HepG2 (cell line): ENCODE measurements around the gene TMEM232. TPM values are rescaled to one million over a fixed set of nuclear protein-coding genes. Genes with fewer than 3 reads are reported as not detected.

Source experiments
- ATAC-seq: fragments of 200-7000 bp; cut with Tn5 transposase; 3 replicates; pipeline ENCODE4 v1.9.1; 2020; ENCODE audit warnings: mild to moderate bottlenecking, moderate library complexity
- BruUV-seq: library from RNA; stranded (reverse); fragments of 400-500 nt; replicated peaks from 2 replicates; lab custom pipeline; 2021; lab: Mats Ljungman, UMichigan
- CTCF ChIA-PET: fragments of 300-600 bp; formaldehyde crosslinking; extraction: SDS; loops from one replicate; lab custom pipeline; 2021; ENCODE audit warnings: low total read pairs, inconsistent platforms, low intra/inter-chr PET ratio; lab: Yijun Ruan, JAX
- POLR2A ChIA-PET: fragments of 350-600 bp; sonication (Branson Sonifier 250); formaldehyde crosslinking; loops from one replicate; lab custom pipeline; 2020; ENCODE audit warnings: antibody characterized with exemption, inconsistent platforms; lab: Yijun Ruan, JAX
- DNase-seq: peaks from one replicate; pipeline ENCODE4 v3.0.0-alpha.2; 2015; ENCODE audit warnings: low spot score
- FAIRE-seq: peaks from 3 replicates; lab custom pipeline; 2011; peaks lifted over from hg19 to GRCh38; lab: Jason Lieb, UNC
- H2AFZ ChIP-seq: one replicate; pipeline ENCODE4 v1.6.1; 2011; ENCODE audit warnings: low read length, inconsistent platforms
- H3K27ac ChIP-seq: fragments of 300-600 bp; 3 replicates; pipeline ENCODE4 v1.8.0; 2011; ENCODE audit warnings: mixed run types, mild to moderate bottlenecking, mixed read lengths, low read length, inconsistent platforms; ENCODE audit not compliant: insufficient read depth; ENCODE audit errors: extremely low read length
- H3K27me3 ChIP-seq, 2 experiments: fragments of 200-600 bp in 1 of 2; 2 replicates in 1 of 2; 3 replicates in 1 of 2; pipeline versions ENCODE4 v1.6.0 to v1.8.0; 2011; ENCODE audit warnings: low read length in 2 of 2, mild to moderate bottlenecking in 2 of 2, moderate library complexity in 2 of 2, inconsistent platforms in 1 of 2; ENCODE audit not compliant: insufficient read depth in 2 of 2, control insufficient read depth in 1 of 2
- H3K36me3 ChIP-seq, 2 experiments: fragments of 200-600 bp in 1 of 2; replicated peaks in 1 of 2; 2 replicates in 1 of 2; 3 replicates in 1 of 2; pipeline versions ENCODE4 v1.5.1 to v1.8.0; 2011; ENCODE audit warnings: low read length in 2 of 2, inconsistent platforms in 1 of 2; ENCODE audit not compliant: insufficient read depth in 2 of 2, control insufficient read depth in 1 of 2
- H3K4me1 ChIP-seq: 2 replicates; pipeline ENCODE4 v1.5.1; 2012; ENCODE audit warnings: low read length, inconsistent platforms; ENCODE audit not compliant: insufficient read depth
- H3K4me2 ChIP-seq: 2 replicates; pipeline ENCODE4 v1.6.0; 2011; ENCODE audit warnings: low read depth, low read length, inconsistent platforms
- H3K4me3 ChIP-seq, 3 experiments: fragments of 200-600 bp in 1 of 3; sonication (generic), shearing (Covaris generic) in 1 of 3; replicated peaks in 1 of 3; 2 replicates each; pipeline ENCODE4 v1.5.1; 2011 to 2016; ENCODE audit warnings: low read length in 3 of 3, inconsistent platforms in 2 of 3, low read depth in 2 of 3, mild to moderate bottlenecking in 2 of 3, control low read depth in 1 of 3, mixed read lengths in 1 of 3; ENCODE audit not compliant: insufficient read depth in 1 of 3
- H3K79me2 ChIP-seq: one replicate; pipeline ENCODE4 v1.6.1; 2011; ENCODE audit warnings: low read length, inconsistent platforms; ENCODE audit not compliant: insufficient read depth
- H3K9ac ChIP-seq: 2 replicates; pipeline ENCODE4 v1.6.0; 2011; ENCODE audit warnings: mild to moderate bottlenecking, low read depth, low read length, inconsistent platforms; ENCODE audit not compliant: insufficient read depth
- H3K9me3 ChIP-seq: 2 replicates; pipeline ENCODE4 v1.5.1; 2012; ENCODE audit warnings: mild to moderate bottlenecking, low read length
- H4K20me1 ChIP-seq: 2 replicates; pipeline ENCODE4 v1.6.0; 2011; ENCODE audit warnings: inconsistent platforms, mild to moderate bottlenecking, low read length, moderate library complexity; ENCODE audit not compliant: insufficient read depth
- KDM1A ChIP-seq: IDR thresholded peaks from 2 replicates; pipeline ENCODE4 v1.6.1; 2016; ENCODE audit warnings: missing compliant biosample characterization
- MAFF ChIP-seq: IDR thresholded peaks from 2 replicates; pipeline ENCODE4 v1.6.1; 2011; ENCODE audit warnings: low read depth, low read length, improper control_type of control experiment
- MAFK ChIP-seq, 2 experiments: IDR thresholded peaks in 1 of 2; conservative IDR thresholded peaks in 1 of 2; 2 replicates each; pipeline ENCODE4 v1.6.1; 2011; ENCODE audit warnings: improper control_type of control experiment in 2 of 2, low read length in 2 of 2
- MYC ChIP-seq: sonication (generic); formaldehyde crosslinking; IDR thresholded peaks from 2 replicates; pipeline ENCODE4 v1.9.0; 2021; ENCODE audit warnings: missing genetic modification reagents, borderline replicate concordance
- SOX13 ChIP-seq, 3 experiments: fragments of 450-650 bp in 1 of 3; sonication (generic) in 1 of 3; formaldehyde crosslinking in 1 of 3; IDR thresholded peaks in 2 of 3; conservative IDR thresholded peaks in 1 of 3; 2 replicates each; pipeline versions ENCODE4 v1.5.0 to v1.6.1; 2016 to 2020; ENCODE audit warnings: antibody characterized with exemption in 1 of 3, mild to moderate bottlenecking in 1 of 3, missing compliant biosample characterization in 1 of 3, missing genetic modification reagents in 1 of 3, moderate library complexity in 1 of 3
- ZNF10 ChIP-seq: sonication (generic); formaldehyde crosslinking; IDR thresholded peaks from 2 replicates; pipeline ENCODE4 v1.4.0; 2020; ENCODE audit warnings: mild to moderate bottlenecking, low read depth, missing genetic modification reagents, borderline replicate concordance
- ZNF543 ChIP-seq: sonication (generic); formaldehyde crosslinking; IDR thresholded peaks from 2 replicates; pipeline ENCODE4 v1.4.0; 2020; ENCODE audit warnings: mild to moderate bottlenecking, missing genetic modification reagents
- WGBS: methylation state at CpG from one replicate; pipeline ENCODE4 v1.1.6; 2017; ENCODE audit warnings: low lambda C conversion rate; 5-methylcytosine and 5-hydroxymethylcytosine counted together
- in situ Hi-C: cut with HindIII; loops from 2 replicates; pipeline ENCODE4 v1.10.0; 2017; ENCODE audit warnings: low pct_unique_long_range_greater_than_20kb; ENCODE audit not compliant: extremely low pct_ligation_motif_present
- intact Hi-C: fragments of 100-400 bp; cut with micrococcal nuclease; formaldehyde crosslinking; loops from one replicate; pipeline ENCODE4 v1.10.0; 2022; ENCODE audit not compliant: unreplicated experiment
- polyA plus RNA-seq, 8 experiments: library from polyadenylated mRNA; depleted of rRNA in 3 of 8; stranded (reverse) in 7 of 8; unstranded in 1 of 8; fragments of >200 nt; fragmentation: Illumina TruSeq in 4 of 8; extraction: Trizol in 4 of 8; gene quantifications; 2 replicates each; pipeline versions ENCODE4 v1.2.1 to v1.2.3, GENCODE V29; 2011 to 2016; ENCODE audit warnings: low read depth in 4 of 8, missing spikeins in 1 of 8, mixed read lengths in 1 of 8; ENCODE audit not compliant: insufficient read depth in 1 of 8
- total RNA-seq, 5 experiments: library from RNA; depleted of rRNA; stranded (reverse); fragments of >200 nt; fragmentation: Illumina TruSeq; extraction: Trizol; gene quantifications; 2 replicates each; pipeline ENCODE4 v1.2.3, GENCODE V29; 2016; ENCODE audit warnings: low read depth in 1 of 5
- TF ChIP-seq, protein P1 (sequence below): sonication (generic); formaldehyde crosslinking; IDR thresholded peaks from 2 replicates; pipeline ENCODE4 v1.9.0; 2021; ENCODE audit warnings: missing genetic modification reagents, borderline replicate concordance
- TF ChIP-seq, protein P2 (sequence below): IDR thresholded peaks from 2 replicates; pipeline ENCODE4 v1.6.1; 2012; ENCODE audit warnings: low read depth, low read length, improper control_type of control experiment

The TMEM232 gene
- total and polyA plus RNA-seq, 2 of the 13 experiments (the other 11 are each of a cell fraction or from before 2014, with no cell fraction given) = 0.29 to 0.71 TPM

DNA sequence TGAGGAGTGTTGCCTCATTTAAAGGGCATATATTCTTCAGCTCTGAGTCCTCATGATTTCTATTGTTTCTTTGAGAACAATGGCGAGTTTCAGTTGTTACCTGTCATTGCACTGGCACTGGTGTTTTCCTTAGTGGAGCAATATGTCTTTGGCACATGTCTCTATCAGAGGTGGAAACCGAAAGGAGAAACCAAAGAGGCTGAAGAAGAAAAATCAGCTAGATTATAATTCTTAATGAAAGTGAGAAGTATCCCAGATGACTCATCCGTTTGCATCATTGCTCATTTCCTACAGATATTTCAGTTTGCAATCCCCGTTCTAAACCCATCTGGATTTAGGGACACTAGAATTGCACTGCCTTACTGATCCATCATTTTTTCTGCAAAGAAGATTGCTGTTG, 324.6 kb downstream of the TMEM232 start:
- no peaks in the 10 kb centered on the region for H3K79me2 ChIP-seq
- in situ Hi-C loops = no loop called here
- no peaks in the 10 kb centered on the region for H4K20me1 ChIP-seq
- intact Hi-C loops = loop anchor here (5.0 kb wide), 1 partner anchor 55 kb away; no protein-coding TSS in a partner anchor
- FAIRE-seq (no peak), ATAC-seq (no peak), DNase-seq (no peak)
- H3K4me2 ChIP-seq = no peak overlapping the region
- TF ChIP-seq ZNF543 (CRISPR knock-in tag) (no peak), SOX13 (IDR thresholded peaks at IDR 0.05) (no peak), SOX13 (CRISPR knock-in tag; conservative IDR thresholded peaks at IDR 0.05 in 1 of 2, IDR thresholded peaks at IDR 0.05 in 1 of 2) (0 out of 4 replicates have a peak, but pooled peaks of 1 of the 2 experiments have one; percentile 31)
- H3K4me1 ChIP-seq = peaks cover 16% of the 10 kb centered on the region
- no peak overlapping the region for H3K27ac ChIP-seq
- no peaks in the 10 kb centered on the region for H3K27me3 ChIP-seq
- WGBS = 28% methylated on average over 4 of the region's 4 CpGs
- no peak overlapping the region for H2AFZ ChIP-seq
- no peaks in the 10 kb centered on the region for H3K9me3 ChIP-seq
- CTCF ChIA-PET = no interaction called here
- BruUV-seq = no TSS peak
- POLR2A ChIA-PET = no interaction called here
- no peaks in the 10 kb centered on the region for H3K36me3 ChIP-seq
- H3K9ac ChIP-seq = no peak overlapping the region
- H3K4me3 ChIP-seq = no peak overlapping the region

DNA sequence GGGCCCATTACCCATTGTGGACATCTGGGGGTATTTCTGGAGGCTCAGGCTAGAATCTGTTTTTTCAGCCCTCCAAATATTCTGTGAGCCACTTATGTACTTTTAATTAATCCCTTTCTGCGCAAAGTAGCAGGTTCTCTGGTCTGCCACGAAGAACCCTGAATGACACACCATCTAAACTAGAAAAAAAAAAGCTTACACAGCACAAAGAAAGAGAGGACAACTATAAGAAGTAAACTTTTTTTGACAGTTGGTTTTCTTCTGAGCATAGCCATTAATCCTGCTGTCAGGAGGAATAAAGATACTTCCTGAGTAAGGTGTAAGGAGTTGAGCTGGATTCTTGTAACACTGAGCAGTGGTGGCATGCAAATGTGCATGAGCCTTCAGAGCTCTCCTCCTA, 327.5 kb downstream of the TMEM232 start:
- Histone ChIP-seq H3K36me3 (no peaks in the 10 kb centered on the region), H3K4me1 (peaks cover 16% of the 10 kb centered on the region), H3K27me3 (no peaks in the 10 kb centered on the region), H3K79me2 (no peaks in the 10 kb centered on the region), H3K9ac (no peak overlapping the region), H4K20me1 (no peaks in the 10 kb centered on the region), H2AFZ (no peak overlapping the region), H3K4me2 (no peak overlapping the region), H3K27ac (no peak overlapping the region), H3K9me3 (no peaks in the 10 kb centered on the region), H3K4me3 (no peak overlapping the region)
- CTCF ChIA-PET = no interaction called here
- 54% methylated on average over 2 of the region's 2 CpGs for WGBS
- DNase-seq = no peak
- TF ChIP-seq, protein P1, sequence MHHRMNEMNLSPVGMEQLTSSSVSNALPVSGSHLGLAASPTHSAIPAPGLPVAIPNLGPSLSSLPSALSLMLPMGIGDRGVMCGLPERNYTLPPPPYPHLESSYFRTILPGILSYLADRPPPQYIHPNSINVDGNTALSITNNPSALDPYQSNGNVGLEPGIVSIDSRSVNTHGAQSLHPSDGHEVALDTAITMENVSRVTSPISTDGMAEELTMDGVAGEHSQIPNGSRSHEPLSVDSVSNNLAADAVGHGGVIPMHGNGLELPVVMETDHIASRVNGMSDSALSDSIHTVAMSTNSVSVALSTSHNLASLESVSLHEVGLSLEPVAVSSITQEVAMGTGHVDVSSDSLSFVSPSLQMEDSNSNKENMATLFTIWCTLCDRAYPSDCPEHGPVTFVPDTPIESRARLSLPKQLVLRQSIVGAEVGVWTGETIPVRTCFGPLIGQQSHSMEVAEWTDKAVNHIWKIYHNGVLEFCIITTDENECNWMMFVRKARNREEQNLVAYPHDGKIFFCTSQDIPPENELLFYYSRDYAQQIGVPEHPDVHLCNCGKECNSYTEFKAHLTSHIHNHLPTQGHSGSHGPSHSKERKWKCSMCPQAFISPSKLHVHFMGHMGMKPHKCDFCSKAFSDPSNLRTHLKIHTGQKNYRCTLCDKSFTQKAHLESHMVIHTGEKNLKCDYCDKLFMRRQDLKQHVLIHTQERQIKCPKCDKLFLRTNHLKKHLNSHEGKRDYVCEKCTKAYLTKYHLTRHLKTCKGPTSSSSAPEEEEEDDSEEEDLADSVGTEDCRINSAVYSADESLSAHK (CRISPR knock-in tag) = no peak
- TF ChIP-seq KDM1A = no peak
- no peak for TF ChIP-seq ZNF10
- peak; percentile 40 to 72; a peak in 2 of 4 replicates for TF ChIP-seq MAFK (conservative IDR thresholded peaks at IDR 0.05 in 1 of 2, IDR thresholded peaks at IDR 0.05 in 1 of 2; ENCODE audit: low read length in 2 of 2)
- TF ChIP-seq, protein P2, sequence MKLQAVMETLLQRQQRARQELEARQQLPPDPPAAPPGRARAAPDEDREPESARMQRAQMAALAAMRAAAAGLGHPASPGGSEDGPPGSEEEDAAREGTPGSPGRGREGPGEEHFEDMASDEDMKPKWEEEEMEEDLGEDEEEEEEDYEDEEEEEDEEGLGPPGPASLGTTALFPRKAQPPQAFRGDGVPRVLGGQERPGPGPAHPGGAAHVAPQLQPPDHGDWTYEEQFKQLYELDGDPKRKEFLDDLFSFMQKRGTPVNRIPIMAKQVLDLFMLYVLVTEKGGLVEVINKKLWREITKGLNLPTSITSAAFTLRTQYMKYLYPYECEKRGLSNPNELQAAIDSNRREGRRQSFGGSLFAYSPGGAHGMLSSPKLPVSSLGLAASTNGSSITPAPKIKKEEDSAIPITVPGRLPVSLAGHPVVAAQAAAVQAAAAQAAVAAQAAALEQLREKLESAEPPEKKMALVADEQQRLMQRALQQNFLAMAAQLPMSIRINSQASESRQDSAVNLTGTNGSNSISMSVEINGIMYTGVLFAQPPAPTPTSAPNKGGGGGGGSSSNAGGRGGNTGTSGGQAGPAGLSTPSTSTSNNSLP = no peak
- no peak for TF ChIP-seq MYC (CRISPR knock-in tag)
- peak; percentile 66 for TF ChIP-seq MAFF
- FAIRE-seq = no peak
- POLR2A ChIA-PET = no interaction called here
- BruUV-seq = no TSS peak
- intact Hi-C loops = no loop called here
- in situ Hi-C loops = no loop called here
- ATAC-seq = no peak
